ENCODE measurements around the gene PLAC1.

PLAC1 gene

DNA sequence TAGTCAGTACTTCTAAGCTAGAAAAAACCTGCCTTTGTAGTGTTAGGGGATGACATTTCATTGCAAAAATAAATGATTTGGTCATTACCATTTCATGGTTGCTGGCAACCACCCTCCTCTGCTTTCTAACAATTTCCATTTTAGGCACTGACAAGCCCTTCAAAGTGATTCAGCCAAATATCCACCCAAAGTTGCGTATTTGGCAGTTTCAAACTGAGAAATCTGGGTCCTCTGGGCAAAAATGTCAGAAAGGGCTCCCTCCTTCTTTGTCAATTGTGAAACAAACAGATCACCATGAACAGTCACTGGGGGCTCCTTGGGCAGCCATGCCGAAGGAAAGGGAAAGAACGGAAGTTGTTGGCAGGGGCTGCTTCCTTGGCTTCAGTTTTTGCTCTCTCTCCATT, 33.0 kb downstream of the PLAC1 start:
- no peak for DNase-seq

DNA sequence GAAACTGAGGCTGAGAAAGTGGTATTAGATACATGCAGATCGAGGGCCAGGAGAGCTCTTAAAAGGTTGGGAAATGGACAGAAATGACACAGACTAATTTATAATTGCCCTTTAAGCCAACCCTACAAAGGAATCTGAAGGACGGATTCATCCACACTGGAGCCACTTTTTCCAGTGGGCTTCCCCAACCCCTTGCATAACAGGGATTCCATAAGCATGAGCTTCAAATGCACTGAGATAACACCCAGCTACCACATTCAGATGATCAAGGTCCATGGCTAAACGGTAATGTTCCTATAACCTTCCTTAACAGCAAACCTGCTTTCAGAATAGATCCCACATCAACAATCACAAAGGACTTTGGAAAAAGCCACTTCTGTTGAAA, 34.2 kb downstream of the PLAC1 start:
- DNase-seq: no peak

DNA sequence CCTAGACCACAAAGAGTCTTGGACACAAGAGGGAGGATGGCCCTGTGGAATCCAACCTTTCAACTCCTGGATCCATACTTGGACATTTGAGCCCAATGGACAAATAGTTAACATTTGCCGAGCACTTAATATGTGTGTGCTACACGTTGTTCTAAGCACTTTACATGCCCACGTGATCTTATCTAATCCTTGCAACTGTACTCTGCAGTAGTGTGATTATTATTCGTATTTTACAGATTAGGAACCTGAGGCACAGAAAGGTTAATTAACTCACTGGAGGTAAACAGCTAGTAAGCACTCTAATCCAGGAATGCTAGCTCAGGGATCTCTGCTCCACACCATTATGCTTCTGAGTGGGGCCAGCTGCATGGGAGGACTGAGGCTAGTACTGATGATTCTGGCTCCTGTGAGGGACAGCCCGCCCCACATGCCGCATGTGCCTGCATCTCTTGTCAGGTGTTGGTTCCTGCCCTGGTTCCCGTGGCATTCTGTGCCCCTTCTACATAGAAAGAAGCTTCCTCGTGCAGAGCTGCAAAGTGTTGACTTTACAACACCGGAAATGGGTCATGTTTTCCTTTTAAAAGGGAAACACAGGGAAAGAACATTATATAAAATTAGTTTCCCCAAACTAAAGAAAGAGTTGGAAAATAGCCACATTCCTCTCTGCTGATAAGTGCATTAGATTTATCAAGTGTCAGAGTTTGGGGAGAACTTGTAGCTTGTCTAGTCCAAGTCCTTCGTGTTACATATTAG, 34.8 kb downstream of the PLAC1 start:
- DNase-seq: no peak

DNA sequence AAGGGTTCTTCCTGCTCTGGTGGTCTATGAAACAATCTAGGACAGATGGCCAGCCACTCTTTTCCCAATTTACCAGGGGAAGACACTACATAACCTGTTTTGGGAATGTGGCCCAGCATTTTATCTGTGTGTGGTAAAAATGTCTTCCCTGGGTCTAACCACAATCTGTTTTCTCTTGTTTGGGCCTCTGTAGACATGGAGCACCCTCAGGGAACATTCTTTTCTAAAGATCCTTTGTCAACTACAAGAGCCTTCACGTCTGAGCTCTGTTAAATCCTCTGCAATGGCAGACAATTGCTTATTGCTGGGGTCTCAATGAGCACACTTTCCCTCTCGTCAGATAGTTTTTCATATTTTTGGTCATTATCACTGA, 35.5 kb downstream of the PLAC1 start:
- DNase-seq: no peak

DNA sequence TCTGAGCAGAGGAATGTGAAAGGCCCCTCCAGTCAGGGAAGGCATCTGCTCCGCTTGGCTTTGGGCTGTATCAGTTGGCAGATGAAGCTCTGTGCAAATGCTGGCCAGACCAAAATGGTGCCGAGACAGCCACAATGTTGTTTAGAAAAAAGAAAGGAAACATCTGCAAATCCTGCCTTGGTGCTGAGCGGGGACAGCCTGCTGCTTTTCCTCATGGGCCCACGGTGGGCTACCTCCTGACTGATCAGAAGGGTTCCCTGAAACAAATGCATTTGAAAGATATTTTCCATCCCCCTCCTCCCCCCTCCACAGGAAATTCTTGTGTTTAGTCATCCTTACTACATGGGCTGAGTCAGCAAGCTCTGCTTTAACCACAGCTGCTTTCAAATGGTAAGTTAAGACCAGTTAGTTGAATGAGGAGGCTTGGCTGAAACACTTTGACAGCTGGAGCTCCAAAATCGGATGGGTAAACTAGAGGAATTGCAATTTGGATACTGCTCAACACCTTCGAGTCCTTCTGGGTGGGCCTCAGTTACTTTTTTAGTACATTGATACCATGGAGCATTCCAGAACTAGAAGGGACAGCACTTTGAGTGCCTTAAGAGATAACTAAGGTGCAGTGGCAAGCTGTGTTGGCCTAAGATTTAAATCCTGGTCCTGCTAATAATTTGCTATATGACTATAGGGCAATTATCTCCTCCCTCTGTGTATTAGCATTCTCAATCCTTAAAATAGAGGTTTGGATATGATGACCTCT, 36.0 kb downstream of the PLAC1 start:
- DNase-seq: no peak

DNA sequence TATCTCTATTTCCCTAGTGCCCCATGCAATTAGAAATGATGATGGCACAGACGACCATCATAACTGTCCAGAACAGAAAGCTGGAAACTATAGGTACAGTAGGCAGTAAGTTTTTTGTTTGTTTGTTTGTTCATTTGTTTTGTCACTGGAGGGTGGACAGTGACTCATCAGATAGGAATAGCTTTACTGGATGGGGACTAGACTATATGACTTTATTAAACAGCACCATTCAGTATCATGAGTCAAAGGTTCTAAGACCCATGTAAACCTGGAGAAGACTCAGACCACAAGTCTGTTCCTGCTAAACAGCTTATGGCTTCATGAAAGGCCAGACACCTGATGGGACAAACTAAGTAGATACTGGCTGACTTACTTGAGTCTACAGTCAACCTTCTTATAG, 38.4 kb downstream of the PLAC1 start:
- DNase-seq: no peak

DNA sequence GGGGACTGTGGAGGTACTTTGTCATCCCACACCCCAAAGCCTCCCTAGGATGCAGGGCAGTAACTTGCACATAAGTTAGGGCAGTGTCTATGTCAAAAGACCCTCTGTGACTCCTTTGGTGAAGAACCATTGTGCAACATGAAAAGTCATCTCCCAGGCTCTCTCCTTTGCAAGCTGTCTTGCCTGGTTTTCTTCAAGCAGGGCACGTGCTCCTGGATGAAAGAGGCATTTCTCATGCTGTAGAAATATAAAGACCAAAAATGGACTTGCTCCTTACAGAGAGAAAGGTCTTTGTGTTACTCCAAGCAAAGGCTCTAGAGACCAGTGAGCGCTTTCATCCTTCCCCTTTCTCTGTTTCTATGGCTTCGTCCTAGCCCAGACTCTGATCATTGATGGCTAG, 44.9 kb downstream of the PLAC1 start:
- no peak for DNase-seq

DNA sequence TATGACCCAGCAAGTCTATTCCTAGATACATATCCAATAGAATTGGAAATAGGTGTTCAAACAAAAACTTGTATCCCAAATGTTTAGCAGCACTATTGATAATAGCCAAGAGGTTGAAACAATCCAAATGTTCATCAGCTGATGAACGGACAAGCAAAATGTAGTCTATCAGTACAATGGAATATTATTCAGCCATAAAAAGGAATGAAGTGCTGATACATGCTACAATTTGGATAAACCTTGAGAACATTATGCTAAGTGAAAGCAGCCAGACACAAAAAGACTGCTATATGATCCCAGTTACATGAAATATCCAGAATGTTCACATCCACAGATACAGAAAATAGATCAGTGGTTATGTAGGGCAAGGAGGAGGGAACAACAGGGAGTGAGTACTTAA, 50.1 kb downstream of the PLAC1 start:
- no peak for DNase-seq

DNA sequence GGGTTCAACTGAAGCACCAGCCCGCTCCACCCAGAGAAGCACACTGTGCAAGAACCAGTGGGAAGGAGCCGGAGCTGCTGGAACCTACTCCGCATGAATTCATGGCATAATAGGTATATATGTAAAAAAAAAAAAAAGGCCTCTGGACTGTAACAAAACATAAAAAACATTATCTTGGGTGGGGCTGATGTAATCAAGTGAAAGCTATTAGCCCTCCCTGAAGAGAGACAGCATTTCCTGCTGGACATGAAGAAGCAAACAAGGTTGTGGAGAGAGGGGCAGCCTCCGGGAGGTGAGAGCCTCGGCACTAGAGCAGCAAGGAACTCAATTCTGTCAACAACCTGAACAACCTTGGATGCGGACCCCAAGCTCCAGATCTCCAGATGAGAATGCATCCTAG, 50.7 kb downstream of the PLAC1 start:
- DNase-seq: no peak

DNA sequence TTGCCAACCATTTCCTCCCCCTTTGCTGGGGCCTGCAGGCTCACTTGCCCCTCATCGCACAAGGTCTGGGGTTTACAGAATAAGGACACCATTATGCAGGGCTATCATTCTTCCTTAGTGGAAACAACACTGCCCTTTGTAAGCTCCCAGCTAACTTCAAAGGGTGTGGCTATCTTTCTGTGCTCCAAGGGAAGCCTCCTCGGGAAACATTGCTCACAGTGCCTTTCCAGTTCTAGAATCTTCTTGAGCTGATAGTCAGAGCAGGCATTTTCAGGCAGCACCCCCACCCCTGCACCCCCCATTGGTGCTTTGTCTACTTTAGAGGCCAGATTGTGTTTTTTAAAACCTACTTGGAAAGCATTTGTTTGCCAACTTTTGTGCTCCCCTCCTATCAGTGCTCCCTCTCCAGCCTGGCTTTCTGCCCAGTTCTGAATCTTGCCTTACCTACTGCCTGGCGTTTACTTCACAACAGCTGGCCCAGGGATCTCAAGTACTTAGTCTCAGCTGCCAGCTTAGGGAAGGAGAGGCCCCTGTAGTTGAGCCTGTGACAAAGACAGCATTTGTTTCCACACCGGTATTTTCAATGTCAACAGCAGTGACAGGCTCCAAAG, 53.5 kb downstream of the PLAC1 start:
- peak; percentile 95 for DNase-seq

DNA sequence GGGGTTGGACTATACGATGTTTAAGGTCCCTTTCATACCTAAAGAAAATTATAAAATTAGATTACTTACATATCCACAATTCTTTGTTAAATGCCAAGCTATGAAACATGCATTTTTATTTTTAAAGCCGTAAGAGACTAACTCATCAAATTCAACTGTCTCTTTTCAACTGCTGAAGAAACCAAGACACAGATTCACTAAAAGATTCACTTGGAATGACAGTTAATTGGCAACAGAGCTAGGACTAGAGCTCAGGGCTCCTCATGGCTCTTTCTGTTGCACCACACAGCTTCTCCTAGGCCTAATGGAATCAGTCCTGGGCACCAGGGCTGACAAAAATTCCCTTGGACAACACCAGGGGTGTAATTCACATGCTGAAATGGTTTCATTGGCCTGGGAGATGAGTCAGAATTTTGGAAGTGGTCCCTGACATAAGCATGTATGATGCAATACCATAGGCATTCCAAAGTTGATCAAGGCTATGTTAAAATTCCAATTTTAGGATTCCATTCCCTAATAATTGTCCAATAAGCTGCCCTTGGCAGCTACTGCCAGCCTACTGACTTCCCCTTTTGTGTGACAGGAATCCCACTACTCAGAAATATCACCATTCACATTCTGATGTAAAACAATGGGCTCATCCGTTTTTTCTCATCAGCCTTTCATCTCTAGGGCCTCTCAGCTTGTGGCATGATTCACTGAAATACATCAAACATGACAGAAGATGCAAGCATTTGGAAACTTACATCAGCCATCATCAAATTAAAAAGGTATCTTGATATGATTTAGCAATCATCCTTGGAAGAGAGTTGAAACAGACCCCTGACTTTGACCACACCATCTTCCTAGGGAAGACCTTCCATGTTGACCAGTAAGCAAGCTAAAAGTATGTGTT, 54.2 kb downstream of the PLAC1 start:
- DNase-seq: no peak

DNA sequence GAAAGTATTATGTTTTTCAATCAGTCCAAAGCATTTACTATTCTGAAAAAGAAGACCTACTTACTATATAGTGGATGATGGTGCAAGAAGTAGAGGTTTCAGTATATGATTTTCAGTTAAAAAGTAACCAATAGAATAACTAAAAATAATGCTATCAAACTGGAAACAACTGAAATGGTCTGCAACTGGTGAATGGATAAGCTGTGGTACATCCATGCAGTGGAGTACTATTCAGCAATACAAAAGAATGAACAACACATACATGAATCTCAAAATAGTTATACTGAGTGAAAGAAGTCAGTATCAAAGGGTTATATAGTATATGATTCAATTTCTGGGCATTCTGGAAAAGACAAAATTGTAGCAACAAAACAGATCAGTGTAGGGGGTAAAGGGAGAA, 55.9 kb downstream of the PLAC1 start:
- no peak for DNase-seq

DNA sequence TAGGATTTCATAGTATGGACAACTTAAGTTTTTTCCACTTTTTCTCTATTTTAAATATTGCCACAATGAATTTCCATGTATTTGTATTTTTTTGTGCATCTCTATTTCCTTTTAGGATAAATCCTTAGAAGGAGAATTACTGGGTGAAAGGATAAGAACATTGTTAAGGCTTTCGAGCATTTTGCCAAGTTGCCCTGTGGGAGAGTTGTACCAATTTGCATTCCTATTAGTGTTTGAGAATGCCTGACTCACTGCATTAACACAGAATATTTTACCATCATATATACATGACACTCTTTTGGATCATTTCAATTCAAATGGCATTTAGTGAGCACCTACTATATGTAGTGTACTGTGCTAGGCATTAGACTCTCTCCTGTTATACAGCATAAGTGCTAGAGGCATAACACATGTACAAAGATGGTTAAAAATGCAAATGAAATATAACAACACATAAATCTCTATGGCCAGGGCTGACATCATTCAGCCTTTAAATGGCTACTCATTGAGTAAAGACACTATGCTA, 57.0 kb downstream of the PLAC1 start:
- no peak for DNase-seq

DNA sequence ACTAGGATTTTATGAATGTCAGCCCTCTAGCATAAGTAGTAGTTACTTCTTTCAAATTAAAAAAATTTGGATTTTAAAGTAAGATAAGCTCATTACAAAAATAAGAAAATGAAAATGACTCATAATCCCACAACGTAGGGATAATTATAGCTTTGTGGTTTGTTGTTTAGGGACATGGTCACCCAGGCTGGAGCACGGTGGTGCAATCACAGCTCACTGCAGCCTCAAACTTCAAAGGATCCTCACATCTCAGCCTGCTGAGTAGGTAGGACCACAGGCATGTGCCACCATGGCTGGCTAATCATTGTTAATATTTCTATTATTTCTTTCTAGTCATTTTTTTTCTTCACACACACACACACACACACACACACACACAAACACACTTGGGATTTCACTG, 57.6 kb downstream of the PLAC1 start:
- DNase-seq: no peak

DNA sequence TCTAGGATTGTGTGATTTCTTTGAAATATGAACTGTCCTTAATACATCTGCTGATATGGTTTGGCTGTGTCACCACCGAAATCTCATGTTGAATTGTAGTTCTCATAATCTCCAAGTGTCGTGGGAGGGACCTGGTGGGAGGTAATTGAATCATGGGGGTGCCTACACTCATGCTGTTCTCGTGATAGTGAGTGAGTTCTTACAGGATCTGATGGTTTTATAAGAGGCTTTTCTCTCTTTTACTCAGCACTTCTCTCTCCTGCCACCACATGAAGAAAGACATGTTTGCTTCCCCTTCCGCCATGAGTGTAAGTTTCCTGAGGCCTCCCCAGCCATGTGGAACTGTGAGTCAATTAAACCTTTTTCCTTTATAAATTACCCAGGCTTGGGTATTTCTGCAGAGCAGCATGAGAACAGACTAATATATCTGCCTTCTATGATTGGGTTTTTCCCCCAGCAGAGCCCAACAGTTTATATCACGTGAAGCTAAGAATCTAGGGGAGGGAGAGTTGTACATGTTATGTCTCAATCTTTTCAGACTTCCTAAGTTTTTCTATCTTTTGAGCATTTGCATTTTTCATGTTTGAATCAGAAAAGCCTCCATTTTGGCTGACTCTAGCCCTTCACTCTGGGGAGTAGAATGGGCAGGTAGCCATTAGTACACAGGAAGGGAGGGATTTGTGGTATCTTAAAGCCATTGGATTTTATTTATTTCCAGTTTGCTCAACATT, 58.9 kb downstream of the PLAC1 start:
- no peak for DNase-seq

DNA sequence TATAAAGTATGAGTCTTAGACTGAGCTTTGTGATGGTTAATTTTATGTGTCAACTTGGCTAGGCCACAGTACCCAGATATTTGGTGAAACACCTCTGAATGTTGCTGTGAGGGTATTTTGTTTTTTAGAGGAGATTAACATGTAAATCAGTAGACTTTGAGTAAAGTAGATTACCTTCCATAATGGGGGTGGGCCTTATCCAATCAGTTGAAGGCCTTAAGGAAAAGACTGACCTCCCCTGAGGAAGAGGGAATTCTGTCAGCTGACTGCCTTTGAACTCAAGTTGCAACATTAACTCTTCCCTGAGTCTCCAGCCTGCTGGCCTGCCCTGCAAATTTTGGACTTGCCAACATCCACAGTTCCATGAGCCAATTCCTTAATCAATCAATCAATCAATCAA, 66.0 kb downstream of the PLAC1 start:
- DNase-seq: no peak

DNA sequence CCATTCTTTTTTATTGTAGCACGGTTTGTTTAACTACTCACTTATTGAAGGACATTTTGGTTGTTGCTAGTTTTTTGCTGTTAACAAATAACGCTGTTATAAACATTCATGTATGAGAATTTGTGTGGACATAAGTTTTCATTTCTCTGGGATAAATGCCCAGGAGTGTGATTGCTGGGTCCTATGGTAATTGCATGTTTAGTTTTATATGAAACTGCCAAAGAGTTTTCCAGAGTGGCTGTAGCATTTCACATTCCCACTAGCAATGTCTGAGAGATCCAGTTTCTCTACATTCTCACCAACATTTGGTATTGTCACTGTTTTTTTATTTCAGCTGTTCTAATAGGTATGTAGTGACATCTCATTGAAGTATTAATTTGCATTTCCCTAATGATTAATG, 66.8 kb downstream of the PLAC1 start:
- no peak for DNase-seq

DNA sequence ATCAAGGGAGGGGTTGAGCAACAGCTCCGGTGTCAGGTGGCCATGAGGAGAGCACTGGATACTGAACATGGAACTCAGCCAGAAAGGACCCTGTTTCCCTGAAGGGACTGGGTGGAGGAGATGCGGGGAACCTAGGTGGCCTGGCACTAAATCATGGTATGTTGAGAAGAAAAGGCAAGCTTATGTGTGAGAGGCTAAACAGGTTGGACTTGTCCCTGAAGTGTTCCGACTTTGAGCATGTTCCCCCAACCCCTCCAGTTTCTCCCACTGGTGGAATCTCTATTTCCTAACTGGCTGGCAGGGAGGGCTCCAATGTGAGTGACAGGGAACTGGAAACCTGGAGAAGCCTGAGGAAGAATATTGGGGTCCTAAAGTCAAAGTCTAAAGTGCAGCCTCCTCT, 69.5 kb downstream of the PLAC1 start:
- no peak for DNase-seq

DNA sequence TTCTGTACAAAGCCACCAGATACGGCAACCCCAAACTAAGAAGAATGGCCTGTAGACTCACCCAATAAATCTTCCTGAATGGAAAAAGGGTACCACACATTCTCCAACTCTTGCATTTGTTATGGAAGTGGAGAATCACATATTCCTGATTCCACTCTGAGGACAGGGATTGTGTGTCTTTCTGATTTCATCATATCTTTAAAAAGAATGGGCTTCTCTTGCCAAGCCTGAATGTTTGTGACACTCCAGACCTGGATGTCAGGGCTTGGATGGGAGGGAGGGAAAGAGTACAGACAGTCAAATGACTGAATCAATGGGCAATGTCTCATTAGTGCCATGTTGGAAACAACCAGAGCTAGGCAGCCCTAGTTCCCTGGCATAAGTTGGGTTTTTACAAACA, 77.4 kb downstream of the PLAC1 start:
- no peak for DNase-seq

DNA sequence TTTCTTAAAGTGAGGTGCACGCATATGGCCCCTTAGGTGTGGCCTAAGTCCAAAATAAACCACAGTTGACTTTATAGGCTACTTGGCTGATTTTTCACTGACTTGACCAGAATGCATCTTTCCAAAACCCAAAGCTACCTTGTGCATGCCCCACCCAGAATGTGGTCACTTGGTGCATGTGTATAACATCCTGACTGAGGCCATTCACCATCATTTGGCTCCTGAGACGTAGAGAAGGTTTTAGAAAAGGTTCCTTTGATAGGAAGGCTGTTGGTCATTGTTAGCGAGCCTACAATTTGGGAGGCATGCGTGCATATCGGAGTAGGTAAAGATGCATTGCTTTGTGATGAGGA, 84.6 kb downstream of the PLAC1 start:
- no peak for DNase-seq

DNA sequence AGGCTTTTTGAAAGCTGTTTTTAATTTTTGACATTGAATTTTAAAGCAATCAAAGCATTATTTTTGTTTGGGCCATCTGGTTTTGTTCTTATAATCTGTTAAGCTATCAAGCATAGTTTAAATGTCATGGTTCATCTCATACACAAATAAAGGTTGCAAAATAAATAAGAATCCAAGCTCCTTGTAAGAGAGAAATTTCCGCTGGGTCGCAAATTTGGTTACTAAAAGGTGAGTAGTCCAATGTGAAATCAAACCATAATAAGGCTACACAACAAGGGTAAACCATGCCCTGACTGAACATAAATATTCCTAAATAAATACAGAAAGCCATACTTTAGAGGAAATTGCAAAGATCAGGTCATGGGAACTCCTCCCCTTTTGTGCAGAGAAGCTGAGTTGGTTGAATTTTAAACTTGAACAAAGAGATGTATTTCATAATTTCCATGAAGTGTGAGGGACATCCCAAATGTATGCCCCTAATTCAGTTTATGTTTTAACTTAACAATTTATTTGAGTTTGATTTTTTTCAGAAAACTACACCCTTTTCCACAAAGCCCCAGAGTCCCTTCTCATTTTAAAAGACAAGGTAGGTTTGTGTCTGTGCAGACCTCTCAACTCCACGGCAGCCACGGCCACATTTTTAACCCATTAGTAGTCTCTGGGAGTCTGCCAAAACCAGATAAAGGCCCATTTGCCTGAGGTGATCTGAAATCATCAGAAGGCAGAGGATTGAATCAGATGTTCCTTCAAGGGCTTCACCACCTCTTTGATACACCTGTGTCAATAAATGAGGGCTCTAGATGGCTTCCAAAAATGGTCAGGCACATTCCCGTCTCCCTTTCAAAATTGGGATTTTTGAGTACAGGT, 85.2 kb downstream of the PLAC1 start:
- DNase-seq: no peak

Measured in NCI-H1105 treated with DMSO at 0.1 percent for 48 hours (cell line).